H1 (cell line): Measurements from ENCODE around the gene MEST.

Experiments used
- CTCF ChIP-seq, 3 experiments: IDR thresholded peaks; 1 replicate in 2 of 3; 2 replicates in 1 of 3; pipeline versions ENCODE4 v1.5.1 to v1.6.1; 2011; ENCODE audit warnings: low read length in 3 of 3, mild to moderate bottlenecking in 3 of 3, inconsistent platforms in 2 of 3, low read depth in 1 of 3, moderate library complexity in 1 of 3; ENCODE audit not compliant: insufficient read depth in 1 of 3; ENCODE audit errors: control extremely low read depth in 1 of 3
- MAFK ChIP-seq: IDR thresholded peaks from 2 replicates; pipeline ENCODE4 v1.6.1; 2012; ENCODE audit warnings: low read depth, mild to moderate bottlenecking, improper control_type of control experiment, low read length
- POLR2A ChIP-seq, 2 experiments: IDR thresholded peaks; 1 replicate in 1 of 2; 2 replicates in 1 of 2; pipeline ENCODE4 v1.6.1; 2011; ENCODE audit warnings: low read depth in 2 of 2, low read length in 2 of 2, mild to moderate bottlenecking in 2 of 2; ENCODE audit errors: control extremely low read depth in 1 of 2
- SUZ12 ChIP-seq: fragments of 200-600 bp; sonication (generic); IDR thresholded peaks from 2 replicates; pipeline ENCODE4 v1.6.1; 2012; ENCODE audit warnings: mild to moderate bottlenecking, inconsistent platforms, low read length, moderate library complexity, mixed read lengths
- TAF1 ChIP-seq: IDR thresholded peaks from 2 replicates; pipeline ENCODE4 v1.6.1; 2011; ENCODE audit warnings: mild to moderate bottlenecking, low read depth, low read length

DNA sequence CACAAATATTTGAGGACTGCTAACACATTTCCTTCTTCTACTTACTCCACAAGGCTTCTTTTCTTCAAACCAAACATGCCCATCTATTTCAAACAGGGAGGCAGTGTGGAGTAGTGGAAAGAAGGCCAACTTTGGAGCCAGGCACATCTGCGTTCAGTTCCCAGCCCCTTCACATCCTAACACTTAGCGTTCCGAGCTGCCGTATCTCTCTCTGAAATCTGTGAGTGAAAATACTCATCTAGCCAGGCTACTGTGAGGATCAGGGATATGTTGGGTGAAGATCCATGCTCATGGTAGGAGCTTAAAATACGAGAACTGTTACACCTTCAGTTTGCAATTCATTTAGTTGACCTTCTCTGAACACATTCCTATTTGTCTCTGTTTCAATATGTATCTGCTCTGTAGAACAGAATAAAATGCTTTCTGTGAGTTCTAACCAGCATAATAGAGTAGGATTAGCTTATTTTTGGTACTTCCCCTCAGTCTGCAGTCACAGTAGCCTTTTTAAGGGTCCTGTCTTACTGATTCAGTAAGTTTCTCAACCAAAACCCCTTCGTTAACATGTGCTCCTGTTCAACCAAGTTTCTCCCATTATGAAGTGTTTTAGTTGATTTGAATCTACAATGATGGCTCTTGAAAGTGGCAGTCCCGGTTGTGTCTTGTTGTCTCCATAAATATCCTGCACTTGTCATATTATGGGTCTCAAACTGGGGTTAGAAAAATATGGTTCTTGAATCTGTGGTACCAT lies 3.3 kb upstream of the MEST start:
- TF ChIP-seq POLR2A (IDR thresholded peaks at IDR 0.05; ENCODE audit: control extremely low read depth in 1 of 2, low read depth in 2 of 2, low read length in 2 of 2) (no peak), CTCF (IDR thresholded peaks at IDR 0.05; ENCODE audit: control extremely low read depth in 1 of 3, insufficient read depth in 1 of 3, low read depth in 1 of 3, low read length in 3 of 3) (no peak), SUZ12 (no peak), MAFK (no peak), TAF1 (no peak)
